PFSK-1 (cell line): Measurements from ENCODE around the gene AVPR1B.

Source experiments
- FOXP2 ChIP-seq: optimal IDR thresholded peaks from 2 replicates; pipeline ENCODE3; 2011; ENCODE audit warnings: borderline replicate concordance, control low read depth, inconsistent platforms; ENCODE audit not compliant: insufficient read depth; ENCODE audit errors: extremely low read length, extremely low read depth
- POLR2AphosphoS5 ChIP-seq: IDR thresholded peaks from 2 replicates; pipeline ENCODE4 v1.6.1; 2012; ENCODE audit warnings: low read depth, mild to moderate bottlenecking, control low read depth, low read length, moderate library complexity
- SIN3A ChIP-seq: IDR thresholded peaks from 2 replicates; pipeline ENCODE4 v1.6.1; 2012; ENCODE audit warnings: mild to moderate bottlenecking, low read length, moderate library complexity, borderline replicate concordance; ENCODE audit not compliant: insufficient read depth
- TAF1 ChIP-seq: IDR thresholded peaks from 2 replicates; pipeline ENCODE4 v1.6.1; 2012; ENCODE audit warnings: low read length, control low read depth, borderline replicate concordance; ENCODE audit not compliant: insufficient read depth
- TF ChIP-seq, protein P1 (sequence below), 2 experiments: IDR thresholded peaks; 2 replicates each; pipeline versions ENCODE4 v1.6.1 to v1.8.0; 2011 to 2012; ENCODE audit warnings: low read depth in 2 of 2, low read length in 2 of 2, control low read depth in 1 of 2, inconsistent platforms in 1 of 2, mild to moderate bottlenecking in 1 of 2, moderate library complexity in 1 of 2; ENCODE audit not compliant: insufficient read depth in 1 of 2

Gene AVPR1B

GRCh38 chr1:206060844-206061243, 56.3 kb downstream of the AVPR1B start:
- TF ChIP-seq FOXP2 (no peak), POLR2AphosphoS5 (no peak), SIN3A (no peak), TAF1 (no peak)
- TF ChIP-seq, protein P1, sequence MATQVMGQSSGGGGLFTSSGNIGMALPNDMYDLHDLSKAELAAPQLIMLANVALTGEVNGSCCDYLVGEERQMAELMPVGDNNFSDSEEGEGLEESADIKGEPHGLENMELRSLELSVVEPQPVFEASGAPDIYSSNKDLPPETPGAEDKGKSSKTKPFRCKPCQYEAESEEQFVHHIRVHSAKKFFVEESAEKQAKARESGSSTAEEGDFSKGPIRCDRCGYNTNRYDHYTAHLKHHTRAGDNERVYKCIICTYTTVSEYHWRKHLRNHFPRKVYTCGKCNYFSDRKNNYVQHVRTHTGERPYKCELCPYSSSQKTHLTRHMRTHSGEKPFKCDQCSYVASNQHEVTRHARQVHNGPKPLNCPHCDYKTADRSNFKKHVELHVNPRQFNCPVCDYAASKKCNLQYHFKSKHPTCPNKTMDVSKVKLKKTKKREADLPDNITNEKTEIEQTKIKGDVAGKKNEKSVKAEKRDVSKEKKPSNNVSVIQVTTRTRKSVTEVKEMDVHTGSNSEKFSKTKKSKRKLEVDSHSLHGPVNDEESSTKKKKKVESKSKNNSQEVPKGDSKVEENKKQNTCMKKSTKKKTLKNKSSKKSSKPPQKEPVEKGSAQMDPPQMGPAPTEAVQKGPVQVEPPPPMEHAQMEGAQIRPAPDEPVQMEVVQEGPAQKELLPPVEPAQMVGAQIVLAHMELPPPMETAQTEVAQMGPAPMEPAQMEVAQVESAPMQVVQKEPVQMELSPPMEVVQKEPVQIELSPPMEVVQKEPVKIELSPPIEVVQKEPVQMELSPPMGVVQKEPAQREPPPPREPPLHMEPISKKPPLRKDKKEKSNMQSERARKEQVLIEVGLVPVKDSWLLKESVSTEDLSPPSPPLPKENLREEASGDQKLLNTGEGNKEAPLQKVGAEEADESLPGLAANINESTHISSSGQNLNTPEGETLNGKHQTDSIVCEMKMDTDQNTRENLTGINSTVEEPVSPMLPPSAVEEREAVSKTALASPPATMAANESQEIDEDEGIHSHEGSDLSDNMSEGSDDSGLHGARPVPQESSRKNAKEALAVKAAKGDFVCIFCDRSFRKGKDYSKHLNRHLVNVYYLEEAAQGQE (IDR thresholded peaks at IDR 0.05; ENCODE audit: insufficient read depth in 1 of 2, low read depth in 2 of 2, low read length in 2 of 2): no peak
